BE2C (cell line): Measurements from ENCODE around the gene ARHGAP30.
A peak's percentile ranks its signal among the peaks of the same experiment; 100 is the strongest.
"Not testable (repeated sequence)": the region's sequence is repeated elsewhere in the genome, so short reads cannot be mapped to it uniquely, and the experiment has no call there.

Source experiments
- DNase-seq: peaks from one replicate; pipeline ENCODE4 v3.0.0-alpha.2; 2020
- H3K27me3 ChIP-seq: fragments of 250-450 bp; sonication (Bioruptor Pico); 2 replicates; pipeline ENCODE4 v1.5.1; 2020; ENCODE audit warnings: mild to moderate bottlenecking
- H3K36me3 ChIP-seq: fragments of 250-450 bp; sonication (Bioruptor Pico); 2 replicates; pipeline ENCODE4 v1.5.1; 2020; ENCODE audit warnings: mild to moderate bottlenecking
- H3K4me1 ChIP-seq: fragments of 250-450 bp; sonication (Bioruptor Pico); 2 replicates; pipeline ENCODE4 v1.5.1; 2020
- H3K4me3 ChIP-seq: 2 replicates; pipeline ENCODE4 v1.5.1; 2011; ENCODE audit warnings: low read depth, low read length
- H3K9me3 ChIP-seq: fragments of 250-450 bp; sonication (Bioruptor Pico); 2 replicates; pipeline ENCODE4 v1.5.1; 2020
- CTCF ChIP-seq: IDR thresholded peaks from 2 replicates; pipeline ENCODE4 v1.5.1; 2012; ENCODE audit warnings: mild to moderate bottlenecking, low read depth, low read length

The ARHGAP30 gene

GRCh38 chr1:161021970-161022353, 47.7 kb downstream of the ARHGAP30 start:
- no peaks in the 10 kb centered on the region for H3K9me3 ChIP-seq
- H3K36me3 ChIP-seq, result no peaks in the 10 kb centered on the region
- TF ChIP-seq CTCF, result no peak
- H3K4me3 ChIP-seq, result no peak overlapping the region
- peaks cover 41% of the 10 kb centered on the region for H3K27me3 ChIP-seq
- no peaks in the 10 kb centered on the region for H3K4me1 ChIP-seq
- DNase-seq, result no peak

- peak; percentile 29 for DNase-seq
- Histone ChIP-seq H3K9me3 (no peaks in the 10 kb centered on the region), H3K4me1 (no peaks in the 10 kb centered on the region), H3K36me3 (no peaks in the 10 kb centered on the region), H3K27me3 (peaks cover 41% of the 10 kb centered on the region), H3K4me3 (peak overlapping the region; percentile 33)
- no peak for TF ChIP-seq CTCF
Observed at GRCh38 chr1:161021165-161021969, 48.3 kb downstream of the ARHGAP30 start.

GRCh38 chr1:161020509-161021164, 49.1 kb downstream of the ARHGAP30 start, which contains the start of gene F11R:
TSS of gene F11R (minus strand) at chr1:161021152. CDS start at chr1:161021073, 79 bp downstream.
- Histone ChIP-seq H3K27me3 (peaks cover 41% of the 10 kb centered on the region), H3K36me3 (no peaks in the 10 kb centered on the region), H3K9me3 (no peaks in the 10 kb centered on the region), H3K4me1 (no peaks in the 10 kb centered on the region), H3K4me3 (peak within 1 kb of the TSS; percentile 33)
- no peak for TF ChIP-seq CTCF
- DNase-seq, result peak; percentile 16

DNA sequence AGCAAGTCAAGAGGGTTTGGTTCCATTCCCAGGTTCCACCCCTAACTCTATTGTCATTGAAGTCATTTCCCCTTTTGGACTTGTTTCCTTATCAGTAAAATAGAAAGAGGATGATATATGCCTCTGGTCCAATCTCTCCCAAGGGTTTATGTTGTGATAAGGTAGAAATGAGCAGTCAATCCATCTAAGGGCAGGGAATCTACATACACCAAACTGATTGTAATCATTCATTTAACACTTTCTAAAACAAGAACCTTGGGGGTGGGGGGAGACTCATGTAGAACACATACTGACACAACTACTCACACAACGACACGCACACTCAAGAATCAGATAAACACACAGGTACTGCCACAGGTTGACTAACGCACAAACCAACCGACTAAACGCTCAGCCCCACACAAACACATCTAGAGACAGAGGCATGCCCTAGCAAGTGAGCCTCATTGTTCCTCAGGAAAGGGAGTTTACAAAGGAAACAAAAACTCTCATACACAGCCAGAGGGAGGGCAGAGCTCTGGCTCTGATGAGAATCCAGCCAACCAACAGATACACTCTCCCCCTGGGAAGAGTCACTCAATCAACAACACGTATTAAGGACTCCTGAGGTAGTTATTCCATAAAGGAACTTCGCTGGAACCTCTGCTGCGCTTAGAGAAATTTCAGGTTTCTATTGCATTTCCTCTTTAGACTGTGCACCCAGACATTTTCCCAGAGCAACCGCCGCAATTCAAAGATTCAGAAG, 49.8 kb downstream of the ARHGAP30 start:
- Histone ChIP-seq H3K36me3 (no peaks in the 10 kb centered on the region), H3K4me3 (no peak overlapping the region), H3K4me1 (no peaks in the 10 kb centered on the region), H3K27me3 (peaks cover 41% of the 10 kb centered on the region), H3K9me3 (no peaks in the 10 kb centered on the region)
- TF ChIP-seq CTCF, result no peak
- DNase-seq, result no peak

DNA sequence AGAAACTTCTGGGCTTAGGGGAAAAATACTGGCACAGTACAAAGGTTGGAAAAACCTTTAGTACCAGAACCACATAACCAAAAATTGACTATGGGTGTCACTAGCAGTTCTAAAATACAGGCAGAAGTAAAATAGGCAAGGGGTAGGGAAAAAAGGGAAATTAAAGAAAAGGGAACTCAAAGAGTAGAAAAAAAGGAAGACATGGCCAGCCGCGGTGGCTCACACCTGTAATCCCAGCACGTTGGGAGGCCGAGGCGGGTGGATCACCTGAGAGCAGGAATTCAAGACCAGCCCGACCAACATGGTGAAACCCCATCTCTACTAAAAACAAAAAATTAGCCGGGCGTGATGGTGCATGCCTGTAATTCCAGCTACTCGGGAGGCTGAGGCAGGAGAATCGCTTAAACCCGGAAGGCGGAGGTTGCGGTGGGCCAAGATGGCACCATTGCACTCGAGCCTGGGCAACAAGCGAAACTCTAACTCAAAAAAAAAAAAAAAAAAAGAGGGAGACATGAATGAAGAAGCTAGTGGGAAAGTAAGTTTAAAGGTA, 50.5 kb downstream of the ARHGAP30 start:
- not testable (repeated sequence) for H3K36me3 ChIP-seq, H3K4me3 ChIP-seq, H3K9me3 ChIP-seq, DNase-seq, H3K4me1 ChIP-seq
- H3K27me3 ChIP-seq, result peaks cover 41% of the 10 kb centered on the region

DNA sequence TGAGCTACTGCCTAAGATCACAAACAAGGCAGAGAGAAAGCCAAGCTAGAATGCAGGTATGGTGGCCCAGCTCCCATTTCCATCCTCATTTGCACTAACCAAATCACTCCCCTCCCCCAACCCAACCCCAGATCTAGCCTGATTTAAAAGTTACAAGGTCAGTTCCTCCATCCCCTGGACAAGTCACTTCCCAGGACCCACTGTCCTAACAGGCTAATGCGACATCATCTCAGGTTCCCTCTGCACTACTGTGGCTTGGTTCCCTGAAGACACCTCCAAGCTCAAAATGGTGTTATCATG, 51.1 kb downstream of the ARHGAP30 start:
- DNase-seq, result no peak
- Histone ChIP-seq H3K36me3 (no peaks in the 10 kb centered on the region), H3K9me3 (no peaks in the 10 kb centered on the region), H3K4me3 (no peak overlapping the region), H3K4me1 (no peaks in the 10 kb centered on the region), H3K27me3 (peaks cover 41% of the 10 kb centered on the region)
- no peak for TF ChIP-seq CTCF
